Ovary (tissue), 9 donors: ENCODE data around the gene SCYGR3. TPM values are rescaled to one million over a fixed set of nuclear protein-coding genes. Genes with fewer than 3 reads are reported as not detected.

Source experiments
- DNase-seq, 5 donors: peaks; one replicate each; pipeline ENCODE4 v3.0.0-alpha.2; 2019 to 2020
- H3K27ac ChIP-seq, 2 donors: fragments of 200-600 bp; one replicate each; pipeline versions ENCODE4 v1.5.1 to v1.8.0; 2019 to 2022
- H3K27me3 ChIP-seq: fragments of 200-600 bp; one replicate; pipeline ENCODE4 v1.8.0; 2022
- H3K36me3 ChIP-seq: fragments of 200-600 bp; sonication (generic); one replicate; pipeline ENCODE4 v1.5.1; 2019
- H3K4me1 ChIP-seq: one replicate; pipeline ENCODE4 v1.8.1; 2013; ENCODE audit warnings: mild to moderate bottlenecking, moderate library complexity; ENCODE audit not compliant: insufficient read depth
- H3K4me3 ChIP-seq: fragments of 200-600 bp; sonication (generic); one replicate; pipeline ENCODE4 v1.5.1; 2017
- H3K9me3 ChIP-seq, 2 donors: fragments of 200-600 bp in 1 of 2; sonication (generic) in 1 of 2; one replicate each; pipeline versions ENCODE4 v1.5.1 to v1.8.1; 2013 to 2019; ENCODE audit warnings: mild to moderate bottlenecking in 1 of 2, moderate library complexity in 1 of 2
- EP300 ChIP-seq: sonication (generic); formaldehyde crosslinking; IDR thresholded peaks from one replicate; pipeline ENCODE4 v1.6.1; 2017; ENCODE audit warnings: antibody characterized with exemption
- POLR2A ChIP-seq: fragments of 450-650 bp; IDR thresholded peaks from one replicate; pipeline ENCODE4 v1.6.1; 2017; ENCODE audit warnings: antibody characterized with exemption, mild to moderate bottlenecking, moderate library complexity
- WGBS, 3 donors: extraction: QIAGEN DNeasy Blood & Tissue Kit in 1 of 3; methylation state at CpG; one replicate each; pipeline versions ENCODE4 v1.1.5 to v1.1.7; 2013 to 2017; 5-methylcytosine and 5-hydroxymethylcytosine counted together
- intact Hi-C, 4 donors: fragments of 100-400 bp; cut with DNase I; formaldehyde crosslinking; loops; one replicate each; pipeline versions ENCODE4 v1.11.0 to v1.15.1; 2022 to 2023
- polyA plus RNA-seq, 2 donors: library from polyadenylated mRNA; stranded (reverse); fragments of 200-250 nt in 1 of 2; fragments of 350-450 nt in 1 of 2; fragmentation: Illumina TruSeq in 1 of 2; extraction: RNeasy Lipid Tissue Mini Kit (QIAGEN cat#74804) in 1 of 2; gene quantifications; one replicate each; pipeline ENCODE4 v1.2.3, GENCODE V29; 2013 to 2014
- total RNA-seq, 7 donors: library from RNA; depleted of rRNA in 2 of 7; stranded (reverse); fragments of >200 nt in 2 of 7; fragmentation: NEBNext Ultra II Directional in 3 of 7; extraction: Animal tissue kit (Norgen Biotek cat#: 25700) in 3 of 7; gene quantifications; one replicate each; pipeline versions ENCODE4 v1.1.0 to v1.2.4, GENCODE V29; 2016 to 2023
- TF ChIP-seq, protein P1 (sequence below), 3 donors: fragments of 450-650 bp in 2 of 3; fragments of 200-600 bp in 1 of 3; IDR thresholded peaks; one replicate each; pipeline versions ENCODE4 v1.5.1 to v1.8.0; 2016 to 2022; ENCODE audit warnings: antibody characterized with exemption in 3 of 3, mild to moderate bottlenecking in 1 of 3
- donor health status: DM: no; HTN: no; CAD: no; lungs with moderate emphysema.
- donor health status: DM: no; HTN: no; CAD: no.
- donor health status: Bipolar disorder and iron deficiency.
- donor health status: DM: yes; HTN: yes; CAD: no.
- donor health status: DM: no; HTN: no; CAD: no.
- donor health status: DM: yes; HTN: yes; CAD: no.

Gene SCYGR3
- total and polyA plus RNA-seq, 9 donors, result not detected

DNA sequence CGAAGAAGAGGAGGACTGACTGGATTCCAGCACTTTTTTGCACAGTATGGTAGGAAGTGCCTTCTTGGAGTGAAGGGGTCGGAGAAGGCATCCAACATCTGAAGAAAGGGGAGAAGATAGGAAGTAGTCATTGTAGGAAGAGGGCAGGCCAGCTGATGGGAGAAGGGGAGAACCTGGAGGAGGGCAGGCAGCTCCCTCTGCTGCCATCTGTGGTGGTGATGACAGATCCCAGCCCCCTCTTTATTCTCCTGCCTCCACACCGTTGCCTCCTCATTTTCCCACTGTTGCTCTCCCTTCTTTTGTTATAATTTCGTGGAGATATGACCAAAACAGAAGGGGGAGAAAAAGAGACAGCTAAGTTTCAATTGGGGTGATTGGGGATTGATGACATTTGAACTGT is 18.8 kb downstream of the SCYGR3 start:
- Histone ChIP-seq H3K36me3 (no peaks in the 10 kb centered on the region), H3K27ac (no peak overlapping the region), H3K27me3 (no peaks in the 10 kb centered on the region), H3K4me1 (no peaks in the 10 kb centered on the region), H3K9me3 (no peaks in the 10 kb centered on the region), H3K4me3 (no peak overlapping the region)
- WGBS, 3 donors, result 55 to 74% (median 70%) methylated on average over 4 of the region's 4 CpGs
- intact Hi-C loops, result no loop called here
- no peak for TF ChIP-seq EP300
- TF ChIP-seq, protein P1, sequence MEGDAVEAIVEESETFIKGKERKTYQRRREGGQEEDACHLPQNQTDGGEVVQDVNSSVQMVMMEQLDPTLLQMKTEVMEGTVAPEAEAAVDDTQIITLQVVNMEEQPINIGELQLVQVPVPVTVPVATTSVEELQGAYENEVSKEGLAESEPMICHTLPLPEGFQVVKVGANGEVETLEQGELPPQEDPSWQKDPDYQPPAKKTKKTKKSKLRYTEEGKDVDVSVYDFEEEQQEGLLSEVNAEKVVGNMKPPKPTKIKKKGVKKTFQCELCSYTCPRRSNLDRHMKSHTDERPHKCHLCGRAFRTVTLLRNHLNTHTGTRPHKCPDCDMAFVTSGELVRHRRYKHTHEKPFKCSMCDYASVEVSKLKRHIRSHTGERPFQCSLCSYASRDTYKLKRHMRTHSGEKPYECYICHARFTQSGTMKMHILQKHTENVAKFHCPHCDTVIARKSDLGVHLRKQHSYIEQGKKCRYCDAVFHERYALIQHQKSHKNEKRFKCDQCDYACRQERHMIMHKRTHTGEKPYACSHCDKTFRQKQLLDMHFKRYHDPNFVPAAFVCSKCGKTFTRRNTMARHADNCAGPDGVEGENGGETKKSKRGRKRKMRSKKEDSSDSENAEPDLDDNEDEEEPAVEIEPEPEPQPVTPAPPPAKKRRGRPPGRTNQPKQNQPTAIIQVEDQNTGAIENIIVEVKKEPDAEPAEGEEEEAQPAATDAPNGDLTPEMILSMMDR (IDR thresholded peaks at IDR 0.05), result no peak
- TF ChIP-seq POLR2A, result no peak
- no peak for DNase-seq

DNA sequence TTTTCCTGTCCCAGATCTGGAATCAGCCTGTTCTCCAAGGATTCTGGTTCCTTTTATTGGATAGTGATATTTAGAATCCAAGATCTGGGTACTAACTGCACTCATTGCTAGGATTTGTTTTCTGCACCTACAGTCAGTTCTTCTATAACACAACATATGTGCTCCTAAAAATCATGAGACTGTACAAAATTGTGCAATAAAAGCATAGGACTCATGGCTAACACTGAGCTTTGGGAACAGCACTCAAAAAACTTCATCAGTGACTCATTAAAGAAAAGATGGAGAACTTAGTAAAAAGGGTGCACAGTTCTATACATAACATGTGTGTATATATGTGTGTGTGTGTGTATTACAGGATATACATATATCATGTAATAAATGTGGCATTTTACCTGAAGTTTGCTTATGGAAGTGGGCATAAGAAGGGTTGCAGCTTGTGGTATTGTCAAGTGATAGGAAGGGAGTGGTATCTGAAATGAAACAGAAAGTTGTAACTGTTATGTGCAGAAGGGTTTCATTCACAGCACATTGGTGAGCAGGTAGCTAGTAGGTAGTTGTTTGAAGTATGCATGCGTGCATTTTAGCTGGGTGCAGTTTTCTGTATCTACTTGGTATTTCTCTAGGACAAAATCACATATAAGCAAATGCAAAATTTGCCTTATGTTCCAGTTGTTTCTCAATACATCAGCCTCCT is 21.8 kb downstream of the SCYGR3 start:
- no peak overlapping the region for H3K27ac ChIP-seq
- 90 to 97% (median 91%) methylated on average over 1 of the region's 1 CpG for WGBS, 3 donors
- no peaks in the 10 kb centered on the region for H3K9me3 ChIP-seq
- no peaks in the 10 kb centered on the region for H3K36me3 ChIP-seq
- no peak overlapping the region for H3K4me3 ChIP-seq
- intact Hi-C loops, result no loop called here
- H3K27me3 ChIP-seq, result no peaks in the 10 kb centered on the region
- no peak for DNase-seq
- no peaks in the 10 kb centered on the region for H3K4me1 ChIP-seq
- no peak for TF ChIP-seq POLR2A
- no peak for TF ChIP-seq EP300
- TF ChIP-seq, protein P1 (IDR thresholded peaks at IDR 0.05), result no peak

DNA sequence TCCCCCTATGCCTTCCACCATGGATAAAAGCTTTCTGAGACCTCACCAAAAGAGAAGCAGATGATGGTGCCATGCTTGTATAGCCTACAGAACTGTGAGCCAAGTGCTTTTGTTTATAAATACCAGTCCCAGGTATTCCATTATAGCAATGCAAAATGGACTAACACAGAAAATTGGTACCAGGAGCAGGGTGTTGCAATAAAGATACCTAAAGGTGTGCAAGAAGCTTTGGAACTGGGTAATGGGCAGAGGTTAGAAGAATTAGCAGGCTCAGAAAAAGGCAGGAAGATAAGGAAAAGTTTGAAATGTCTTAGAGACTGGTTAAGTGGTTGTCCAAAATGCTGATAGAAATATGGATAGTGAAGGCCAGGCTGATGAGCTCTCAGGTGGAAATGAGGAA is 32.3 kb downstream of the SCYGR3 start:
- DNase-seq, result no peak
- no peaks in the 10 kb centered on the region for H3K36me3 ChIP-seq
- TF ChIP-seq EP300 (no peak), POLR2A (no peak)
- TF ChIP-seq, protein P1 (IDR thresholded peaks at IDR 0.05), result no peak
- H3K9me3 ChIP-seq, result no peaks in the 10 kb centered on the region
- H3K4me1 ChIP-seq, result no peaks in the 10 kb centered on the region
- intact Hi-C loops, result no loop called here
- H3K27ac ChIP-seq, result no peak overlapping the region
- H3K4me3 ChIP-seq, result no peak overlapping the region
- H3K27me3 ChIP-seq, result no peaks in the 10 kb centered on the region

DNA sequence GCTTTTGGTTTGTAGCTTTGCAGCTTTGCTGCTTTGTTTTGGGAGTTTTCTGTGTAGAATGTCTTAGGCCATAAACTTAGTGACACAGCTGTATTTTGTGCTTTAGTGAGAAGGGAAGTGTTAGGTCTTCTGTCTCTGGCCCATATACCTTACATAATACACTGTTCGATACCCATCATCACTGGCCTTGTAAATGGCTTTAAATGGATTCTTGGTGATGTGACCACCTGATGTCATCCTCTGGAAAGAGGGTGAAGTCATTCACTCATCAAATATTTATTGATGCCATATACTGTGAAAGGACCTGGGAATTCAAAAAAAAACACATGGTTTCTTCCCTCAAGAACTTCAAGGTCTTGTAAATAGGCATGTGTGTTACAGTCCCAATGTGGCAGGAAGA is 34.8 kb downstream of the SCYGR3 start:
- Histone ChIP-seq H3K4me3 (no peak overlapping the region), H3K36me3 (no peaks in the 10 kb centered on the region), H3K4me1 (no peaks in the 10 kb centered on the region), H3K27ac (no peak overlapping the region), H3K27me3 (no peaks in the 10 kb centered on the region), H3K9me3 (no peaks in the 10 kb centered on the region)
- no peak for TF ChIP-seq EP300
- TF ChIP-seq, protein P1 (IDR thresholded peaks at IDR 0.05), result no peak
- no peak for TF ChIP-seq POLR2A
- intact Hi-C loops, result no loop called here
- no peak for DNase-seq
- 95 to 97% (median 97%) methylated on average over 1 of the region's 1 CpG for WGBS, 3 donors
